A549 (cell line): Measurements from ENCODE around the gene RHOT2. TPM values are rescaled to one million over a fixed set of nuclear protein-coding genes. Genes with fewer than 3 reads are reported as not detected.

Experiments used
- ATAC-seq, 2 experiments: fragments of 200-7000 bp in 1 of 2; fragments of >200 bp in 1 of 2; cut with Nextera tagmentation in 1 of 2; cut with Tn5 transposase in 1 of 2; 3 replicates each; pipeline versions ENCODE4 v1.8.0 to v1.9.1; 2018 to 2020; ENCODE audit warnings: mild to moderate bottlenecking in 1 of 2, moderate library complexity in 1 of 2
- CTCF ChIA-PET: fragments of 300-600 bp; sonication (Branson Sonifier 250); formaldehyde crosslinking; extraction: SDS; loops from one replicate; lab custom pipeline; 2021; ENCODE audit warnings: antibody characterized with exemption, inconsistent platforms; lab: Yijun Ruan, JAX
- POLR2A ChIA-PET: fragments of 350-600 bp; formaldehyde crosslinking; extraction: SDS; loops from one replicate; lab custom pipeline; 2021; ENCODE audit warnings: antibody characterized with exemption, inconsistent platforms; lab: Yijun Ruan, JAX
- DNase-seq, 2 experiments: peaks; one replicate each; pipeline versions ENCODE4 v3.0.0 to v3.0.0-alpha.2; 2011 to 2016; ENCODE audit warnings: low read depth in 1 of 2, low spot score in 1 of 2
- FAIRE-seq: peaks from 2 replicates; lab custom pipeline; 2011; peaks lifted over from hg19 to GRCh38; lab: Jason Lieb, UNC
- H3K27ac ChIP-seq, 2 experiments: fragments of >200 bp; sonication (Bioruptor Twin); formaldehyde crosslinking; 3 replicates each; pipeline ENCODE4 v1.5.1; 2016 to 2017
- H3K4me1 ChIP-seq: fragments of >200 bp; sonication (Bioruptor Twin); formaldehyde crosslinking; 3 replicates; pipeline ENCODE4 v1.6.1; 2016
- H3K4me2 ChIP-seq: fragments of >200 bp; sonication (Bioruptor Twin); formaldehyde crosslinking; 3 replicates; pipeline ENCODE4 v1.6.1; 2016
- H3K4me3 ChIP-seq: fragments of >200 bp; sonication (Bioruptor Twin); formaldehyde crosslinking; 3 replicates; pipeline ENCODE4 v1.5.1; 2016
- H3K9me3 ChIP-seq: fragments of >200 bp; sonication (Bioruptor Twin); formaldehyde crosslinking; 3 replicates; pipeline ENCODE4 v1.6.1; 2016
- ATOH8 ChIP-seq: fragments of 250-450 bp; sonication (Bioruptor Pico); IDR thresholded peaks from 2 replicates; pipeline ENCODE4 v1.5.0; 2020; ENCODE audit warnings: low read depth, mild to moderate bottlenecking, moderate library complexity
- BCL3 ChIP-seq: fragments of >200 bp; sonication (Bioruptor Twin); formaldehyde crosslinking; IDR thresholded peaks from 3 replicates; pipeline ENCODE4 v1.6.1; 2016
- BHLHE40 ChIP-seq: IDR thresholded peaks from 2 replicates; pipeline ENCODE4 v1.6.1; 2012; ENCODE audit warnings: low read depth, low read length, inconsistent platforms
- E2F6 ChIP-seq: IDR thresholded peaks from 2 replicates; pipeline ENCODE4 v1.6.1; 2012; ENCODE audit warnings: low read depth, borderline replicate concordance
- ESRRA ChIP-seq: fragments of 150-350 bp; IDR thresholded peaks from 2 replicates; pipeline ENCODE4 v1.6.1; 2014; ENCODE audit warnings: mild to moderate bottlenecking, low read length, borderline replicate concordance
- FOSB ChIP-seq: fragments of 250-450 bp; sonication (Bioruptor Pico); IDR thresholded peaks from 2 replicates; pipeline ENCODE4 v1.5.0; 2020; ENCODE audit warnings: mild to moderate bottlenecking, moderate library complexity
- FOSL2 ChIP-seq, 2 experiments: fragments of 450-650 bp in 1 of 2; fragments of >200 bp in 1 of 2; sonication (Bioruptor Twin) in 1 of 2; formaldehyde crosslinking; IDR thresholded peaks; 2 replicates each; pipeline versions ENCODE4 v1.5.0 to v1.6.1; 2016 to 2020; ENCODE audit warnings: mild to moderate bottlenecking in 1 of 2, moderate library complexity in 1 of 2
- FOXS1 ChIP-seq: fragments of 250-450 bp; sonication (Bioruptor Pico); IDR thresholded peaks from 2 replicates; pipeline ENCODE4 v1.5.0; 2020; ENCODE audit warnings: mild to moderate bottlenecking, moderate library complexity
- HEYL ChIP-seq: fragments of 250-450 bp; sonication (Bioruptor Pico); IDR thresholded peaks from 2 replicates; pipeline ENCODE4 v1.8.0; 2021; ENCODE audit warnings: mild to moderate bottlenecking, moderate library complexity
- HOXB5 ChIP-seq: fragments of 250-450 bp; sonication (Bioruptor Pico); IDR thresholded peaks from 2 replicates; pipeline ENCODE4 v1.5.0; 2020; ENCODE audit warnings: mild to moderate bottlenecking, moderate library complexity
- JUN ChIP-seq, 2 experiments: fragments of >200 bp; sonication (Bioruptor Twin); formaldehyde crosslinking; IDR thresholded peaks; 2 replicates in 1 of 2; 3 replicates in 1 of 2; pipeline ENCODE4 v1.6.1; 2016 to 2017
- KDM1A ChIP-seq: fragments of 200-600 bp; sonication (generic); IDR thresholded peaks from 2 replicates; pipeline ENCODE4 v1.6.1; 2016; ENCODE audit warnings: low read depth, mild to moderate bottlenecking
- MAX ChIP-seq: IDR thresholded peaks from 2 replicates; pipeline ENCODE4 v1.6.1; 2012
- MYC ChIP-seq: IDR thresholded peaks from 2 replicates; pipeline ENCODE4 v1.6.1; 2012; ENCODE audit warnings: mild to moderate bottlenecking, inconsistent platforms, low read length, improper control_type of control experiment, borderline replicate concordance
- NFE2L2 ChIP-seq: fragments of 150-350 bp; conservative IDR thresholded peaks from 2 replicates; pipeline ENCODE4 v1.6.1; 2014; ENCODE audit warnings: low read length
- NPAS2 ChIP-seq: fragments of 250-450 bp; sonication (Bioruptor Pico); IDR thresholded peaks from 2 replicates; pipeline ENCODE4 v1.8.0; 2022; ENCODE audit warnings: mild to moderate bottlenecking, moderate library complexity, borderline replicate concordance
- PBX3 ChIP-seq: IDR thresholded peaks from 2 replicates; pipeline ENCODE4 v1.6.1; 2012
- PHF8 ChIP-seq: fragments of 200-600 bp; sonication (generic); IDR thresholded peaks from 2 replicates; pipeline ENCODE4 v1.6.1; 2016; ENCODE audit warnings: low read depth, mild to moderate bottlenecking, antibody characterized with exemption, moderate library complexity, borderline replicate concordance
- POLR2A ChIP-seq: IDR thresholded peaks from 2 replicates; pipeline ENCODE4 v1.6.1; 2012; ENCODE audit warnings: mild to moderate bottlenecking, low read length
- RFX5 ChIP-seq: fragments of 450-650 bp; IDR thresholded peaks from 2 replicates; pipeline ENCODE4 v1.7.1; 2014; ENCODE audit warnings: antibody characterized with exemption, mild to moderate bottlenecking, moderate library complexity
- TFCP2L1 ChIP-seq: fragments of 250-450 bp; sonication (Bioruptor Pico); IDR thresholded peaks from 2 replicates; pipeline ENCODE4 v1.5.0; 2021; ENCODE audit warnings: mild to moderate bottlenecking
- TP53 ChIP-seq: fragments of 250-450 bp; sonication (Bioruptor Pico); IDR thresholded peaks from 2 replicates; pipeline ENCODE4 v1.5.0; 2021; ENCODE audit warnings: mild to moderate bottlenecking, moderate library complexity
- USF2 ChIP-seq: fragments of 450-650 bp; IDR thresholded peaks from 2 replicates; pipeline ENCODE4 v1.6.1; 2014; ENCODE audit warnings: antibody characterized with exemption
- WGBS: methylation state at CpG from one replicate; pipeline ENCODE4 v1.1.6; 2017; ENCODE audit errors: missing lambda C conversion rate; 5-methylcytosine and 5-hydroxymethylcytosine counted together
- polyA plus RNA-seq, 4 experiments: library from polyadenylated mRNA; depleted of rRNA in 3 of 4; stranded (reverse); fragments of >200 nt; fragmentation: RNase III in 1 of 4; extraction: RNeasy Plus Mini Kit Qiagen cat#74134 plus additional on column Dnase treatment in 1 of 4; gene quantifications; 2 replicates in 3 of 4; 3 replicates in 1 of 4; pipeline ENCODE4 v1.2.3, GENCODE V29; 2011 to 2017

The RHOT2 gene
- polyA plus RNA-seq, 2 of the 4 experiments (the other 2 are of a cell fraction), result 38.0 to 83.1 TPM

- TF ChIP-seq HEYL (CRISPR knock-in tag) (no peak), E2F6 (peak; percentile 97), RFX5 (0 out of 2 replicates have a peak, but pooled peaks have one; percentile 48), POLR2A (peak; percentile 88), HOXB5 (CRISPR knock-in tag) (peak; percentile 68; the same call in 1 of the 2 replicates), FOSL2 (IDR thresholded peaks at IDR 0.05) (no peak), FOSL2 (CRISPR knock-in tag; IDR thresholded peaks at IDR 0.05) (no peak), JUN (IDR thresholded peaks at IDR 0.05) (peak; percentile 62 to 95; a peak in 4 of 5 replicates), FOSB (no peak), BCL3 (peak; percentile 86; the same call in 2 of the 3 replicates), MAX (peak; percentile 91), PBX3 (peak; percentile 46; the same call in 1 of the 2 replicates), NFE2L2 (no peak), TFCP2L1 (CRISPR knock-in tag) (no peak), FOXS1 (CRISPR knock-in tag) (no peak), ESRRA (no peak), NPAS2 (peak; percentile 67; the same call in 1 of the 2 replicates), TP53 (CRISPR knock-in tag) (0 out of 2 replicates have a peak, but pooled peaks have one; percentile 51), PHF8 (no peak), MYC (no peak), ATOH8 (CRISPR knock-in tag) (no peak), KDM1A (no peak), BHLHE40 (peak; percentile 41; the same call in 1 of the 2 replicates), USF2 (0 out of 2 replicates have a peak, but pooled peaks have one; percentile 2)
- TF ChIP-seq, all 56 proteins: peak for 12
- peaks cover 34% of the 10 kb centered on the region for H3K4me1 ChIP-seq
- H3K4me3 ChIP-seq, result peak within 1 kb of the TSS; percentile 76
- ChIA-PET CTCF (interaction anchor here (0.8 to 4.8 kb wide), 2 partner anchors 17 to 28 kb away, joined by 3 to 32 read pairs; partner anchors contain the start of gene RHOT2), POLR2A (interaction anchor here (1.0 to 1.4 kb wide), 2 partner anchors 14 to 30 kb away, joined by 3 read pairs; no protein-coding TSS in a partner anchor)
- H3K9me3 ChIP-seq, result no peaks in the 10 kb centered on the region
- 27% methylated on average over 12 of the region's 91 CpGs for WGBS
- peak; percentile 80 for FAIRE-seq
- H3K27ac ChIP-seq, result peak within 1 kb of the TSS; percentile 91 to 93
- peak; percentile 90 to 97 for DNase-seq
- ATAC-seq, result peak; percentile 61 to 77
- peak within 1 kb of the TSS; percentile 93 for H3K4me2 ChIP-seq
Measured at GRCh38 chr16:684071-684794, 16.3 kb downstream of the RHOT2 start, which contains the start of gene JMJD8. TSS of gene JMJD8 (minus strand) at chr16:684334. CDS start at chr16:684319, 15 bp downstream.
